Neural crest cell (in vitro differentiated cells): ENCODE measurements around the gene SEMA3A. TPM values are rescaled to one million over a fixed set of nuclear protein-coding genes. Genes with fewer than 3 reads are reported as not detected.
A peak's percentile ranks its signal among the peaks of the same experiment; 100 is the strongest.

ENCODE experiments used
- DNase-seq: peaks from one replicate; pipeline ENCODE4 v3.0.0; 2021; ENCODE audit warnings: low read depth, mixed read lengths, low spot score
- H3K27ac Mint-ChIP-seq: one replicate; pipeline ENCODE4 v1.8.0; 2021; ENCODE audit warnings: mild to moderate bottlenecking, mixed read lengths; ENCODE audit not compliant: unreplicated experiment
- H3K27me3 Mint-ChIP-seq: 2 replicates; pipeline ENCODE4 v1.8.0; 2021; ENCODE audit warnings: low read depth, mild to moderate bottlenecking, mixed read lengths
- H3K36me3 Mint-ChIP-seq: 2 replicates; pipeline ENCODE4 v1.8.0; 2021; ENCODE audit warnings: low read depth, mild to moderate bottlenecking, mixed read lengths
- H3K4me1 Mint-ChIP-seq: 2 replicates; pipeline ENCODE4 v1.8.0; 2021; ENCODE audit warnings: mixed read lengths
- H3K4me3 Mint-ChIP-seq: one replicate; pipeline ENCODE4 v1.8.0; 2021; ENCODE audit warnings: mild to moderate bottlenecking, mixed read lengths
- H3K9me3 Mint-ChIP-seq: 2 replicates; pipeline ENCODE4 v1.8.0; 2021; ENCODE audit warnings: mixed read lengths
- total RNA-seq: library from RNA; stranded (reverse); gene quantifications from 2 replicates; pipeline ENCODE4 v1.2.1, GENCODE V29; 2021
- TF ChIP-seq, protein P1 (sequence below): fragments of 200-600 bp; sonication (generic); conservative IDR thresholded peaks from 2 replicates; pipeline ENCODE4 v1.5.0; 2021; ENCODE audit warnings: antibody characterized with exemption, mild to moderate bottlenecking

Gene SEMA3A
- total RNA-seq, 1 donor from 2014 or later = 24.7 TPM

DNA sequence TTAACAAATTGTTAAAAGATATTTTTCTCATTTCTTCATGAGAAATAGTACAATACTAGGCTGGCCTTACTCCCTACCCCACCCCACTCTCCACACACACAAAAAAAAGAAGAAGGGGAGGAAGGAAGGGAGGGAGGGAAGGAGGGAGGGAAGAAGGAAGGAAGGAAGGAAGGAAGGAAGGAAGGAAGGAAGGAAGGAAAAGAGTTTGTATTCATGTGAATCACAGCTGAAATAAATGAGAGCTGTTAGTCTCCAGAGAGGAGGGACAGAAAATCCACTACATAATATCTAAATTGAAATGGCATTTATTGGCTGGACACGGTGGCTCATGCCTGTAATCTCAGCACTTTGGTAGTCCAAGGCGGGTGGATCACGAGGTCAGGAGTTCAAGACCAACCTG is 57.8 kb downstream of the SEMA3A start:
- Mint-ChIP-seq H3K27ac (no peak overlapping the region), H3K36me3 (peaks cover 10% of the 10 kb centered on the region), H3K27me3 (no peaks in the 10 kb centered on the region), H3K4me1 (peaks cover 32% of the 10 kb centered on the region), H3K4me3 (no peak overlapping the region), H3K9me3 (peaks cover 3% of the 10 kb centered on the region)
- TF ChIP-seq, protein P1, sequence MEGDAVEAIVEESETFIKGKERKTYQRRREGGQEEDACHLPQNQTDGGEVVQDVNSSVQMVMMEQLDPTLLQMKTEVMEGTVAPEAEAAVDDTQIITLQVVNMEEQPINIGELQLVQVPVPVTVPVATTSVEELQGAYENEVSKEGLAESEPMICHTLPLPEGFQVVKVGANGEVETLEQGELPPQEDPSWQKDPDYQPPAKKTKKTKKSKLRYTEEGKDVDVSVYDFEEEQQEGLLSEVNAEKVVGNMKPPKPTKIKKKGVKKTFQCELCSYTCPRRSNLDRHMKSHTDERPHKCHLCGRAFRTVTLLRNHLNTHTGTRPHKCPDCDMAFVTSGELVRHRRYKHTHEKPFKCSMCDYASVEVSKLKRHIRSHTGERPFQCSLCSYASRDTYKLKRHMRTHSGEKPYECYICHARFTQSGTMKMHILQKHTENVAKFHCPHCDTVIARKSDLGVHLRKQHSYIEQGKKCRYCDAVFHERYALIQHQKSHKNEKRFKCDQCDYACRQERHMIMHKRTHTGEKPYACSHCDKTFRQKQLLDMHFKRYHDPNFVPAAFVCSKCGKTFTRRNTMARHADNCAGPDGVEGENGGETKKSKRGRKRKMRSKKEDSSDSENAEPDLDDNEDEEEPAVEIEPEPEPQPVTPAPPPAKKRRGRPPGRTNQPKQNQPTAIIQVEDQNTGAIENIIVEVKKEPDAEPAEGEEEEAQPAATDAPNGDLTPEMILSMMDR = no peak
- DNase-seq = no peak

DNA sequence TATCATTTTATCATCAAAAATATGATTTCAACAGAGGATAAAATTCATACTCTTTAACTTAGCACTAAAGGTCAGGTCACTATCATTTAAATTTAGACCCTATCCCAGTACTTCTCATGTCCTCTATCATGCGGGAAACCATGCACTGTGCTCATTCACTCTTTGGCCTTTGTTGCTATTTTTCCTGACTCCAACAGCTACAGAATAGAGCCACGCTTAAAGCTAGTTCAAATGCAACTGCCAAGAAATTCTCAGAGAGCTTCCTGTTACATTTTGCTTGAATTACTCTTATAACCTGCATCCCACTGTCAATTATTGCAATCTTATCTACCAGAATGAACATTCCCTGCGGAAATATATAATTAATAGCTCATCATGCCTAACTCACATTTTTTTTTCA is 58.3 kb downstream of the SEMA3A start:
- TF ChIP-seq, protein P1 = no peak
- Mint-ChIP-seq H3K27me3 (no peaks in the 10 kb centered on the region), H3K27ac (no peak overlapping the region), H3K9me3 (no peaks in the 10 kb centered on the region), H3K36me3 (peaks cover 7% of the 10 kb centered on the region), H3K4me1 (peaks cover 29% of the 10 kb centered on the region), H3K4me3 (no peak overlapping the region)
- DNase-seq = no peak

DNA sequence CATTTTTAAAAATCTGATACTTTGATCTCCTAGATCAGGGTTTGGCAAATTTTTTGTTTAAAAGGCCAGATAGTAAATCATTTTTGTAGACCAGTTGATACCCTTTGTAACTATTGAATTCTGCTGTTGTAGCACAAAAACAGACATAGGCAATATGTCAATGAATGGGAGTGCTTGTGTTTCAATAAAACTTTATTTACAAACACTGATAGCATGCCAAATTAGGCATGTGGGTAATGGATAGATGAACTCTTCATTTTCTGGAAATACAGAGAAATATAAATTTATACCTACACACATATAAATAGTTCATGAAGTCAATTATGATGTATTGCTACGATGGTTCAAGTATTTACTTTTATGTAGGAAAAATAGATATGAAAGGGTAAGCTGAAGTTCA is 60.4 kb downstream of the SEMA3A start:
- TF ChIP-seq, protein P1 = no peak
- H3K36me3 Mint-ChIP-seq = peaks cover 7% of the 10 kb centered on the region

DNA sequence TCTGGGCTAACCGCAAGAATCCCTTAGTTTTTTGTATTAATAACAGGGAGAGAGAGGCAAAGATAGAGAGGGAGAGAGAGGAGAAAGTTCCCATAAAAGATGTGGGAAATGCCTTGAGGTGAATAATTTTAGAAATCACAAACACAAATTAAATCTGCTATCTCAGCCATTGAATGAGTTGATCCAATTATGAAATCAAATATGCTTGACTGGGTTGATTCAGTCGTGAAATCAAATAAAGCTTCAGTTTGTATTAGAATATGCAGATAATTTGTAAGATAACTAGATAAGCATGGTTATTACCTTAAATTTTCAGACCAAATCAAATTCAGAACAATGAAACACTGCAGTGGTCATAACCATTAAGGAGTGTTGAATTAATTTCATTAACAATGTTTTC is 68.9 kb downstream of the SEMA3A start:
- DNase-seq = no peak
- no peaks in the 10 kb centered on the region for H3K27me3 Mint-ChIP-seq
- no peaks in the 10 kb centered on the region for H3K9me3 Mint-ChIP-seq
- H3K36me3 Mint-ChIP-seq = peaks cover 4% of the 10 kb centered on the region
- H3K4me1 Mint-ChIP-seq = peaks cover 22% of the 10 kb centered on the region
- TF ChIP-seq, protein P1 = no peak
- H3K4me3 Mint-ChIP-seq = no peak overlapping the region
- H3K27ac Mint-ChIP-seq = no peak overlapping the region

More for the DNA sequence above, 60.4 kb downstream of the SEMA3A start:
- no peak overlapping the region for H3K4me3 Mint-ChIP-seq
- no peak overlapping the region for H3K27ac Mint-ChIP-seq
- no peaks in the 10 kb centered on the region for H3K9me3 Mint-ChIP-seq
- no peaks in the 10 kb centered on the region for H3K27me3 Mint-ChIP-seq
- peaks cover 16% of the 10 kb centered on the region for H3K4me1 Mint-ChIP-seq
- no peak for DNase-seq

DNA sequence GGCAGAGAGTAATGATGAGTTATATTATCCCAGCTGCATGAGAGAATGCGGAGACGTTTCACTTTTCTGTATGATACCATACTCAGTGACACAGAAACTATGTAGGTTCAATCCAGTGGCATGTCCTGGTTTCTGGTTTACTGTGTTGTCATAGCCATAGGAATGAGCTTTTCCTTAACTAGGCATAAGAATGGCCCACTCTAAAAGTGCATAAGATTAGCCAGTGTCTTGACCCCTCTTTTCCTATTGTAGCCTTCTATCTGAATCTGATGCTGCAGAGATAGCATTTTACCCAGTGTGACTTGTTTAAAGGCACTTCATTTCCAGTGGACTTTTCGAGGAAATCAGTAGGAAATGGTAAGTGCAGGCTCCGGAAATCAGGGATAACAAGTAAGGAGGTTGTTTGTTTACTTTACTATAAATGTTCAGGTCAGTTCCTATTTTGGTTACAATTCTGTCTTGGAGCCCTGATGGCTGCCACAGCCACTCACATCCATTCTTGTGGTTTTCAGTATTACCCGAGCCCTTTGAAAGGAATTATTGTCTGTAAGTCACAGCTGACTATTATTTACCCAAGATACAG is 70.5 kb downstream of the SEMA3A start:
- TF ChIP-seq, protein P1 = no peak
- Mint-ChIP-seq H3K4me1 (peaks cover 22% of the 10 kb centered on the region), H3K9me3 (no peaks in the 10 kb centered on the region), H3K36me3 (peaks cover 4% of the 10 kb centered on the region), H3K4me3 (peak overlapping the region; percentile 3), H3K27ac (peak overlapping the region; percentile 46), H3K27me3 (no peaks in the 10 kb centered on the region)
- DNase-seq = no peak
